H54 (cell line): ENCODE data around the gene TGFA.

Experiments used
- DNase-seq: peaks from one replicate; pipeline ENCODE4 v3.0.0; 2011; ENCODE audit warnings: low spot score, mixed read lengths; ENCODE audit not compliant: insufficient read length
- FAIRE-seq: peaks from 3 replicates; lab custom pipeline; 2011; peaks lifted over from hg19 to GRCh38; lab: Jason Lieb, UNC
- POLR2A ChIP-seq: IDR thresholded peaks from 2 replicates; pipeline ENCODE4 v1.6.1; 2011; ENCODE audit warnings: low read depth, mild to moderate bottlenecking, low read length

Gene TGFA

GRCh38 chr2:70546376-70546775, 7.2 kb downstream of the TGFA start:
- no peak for DNase-seq
- FAIRE-seq: peak; percentile 84
- TF ChIP-seq POLR2A: no peak

GRCh38 chr2:70541481-70542020, 12.1 kb downstream of the TGFA start:
- no peak for TF ChIP-seq POLR2A
- FAIRE-seq (peak; percentile 98), DNase-seq (peak; percentile 38)

- no peak for TF ChIP-seq POLR2A
- no peak for DNase-seq
- no peak for FAIRE-seq
Observed at GRCh38 chr2:70537840-70538239, 15.8 kb downstream of the TGFA start.

GRCh38 chr2:70536517-70537055, 17.0 kb downstream of the TGFA start:
- TF ChIP-seq POLR2A: no peak
- no peak for DNase-seq
- FAIRE-seq: no peak

GRCh38 chr2:70535573-70535972, 18.1 kb downstream of the TGFA start:
- DNase-seq: no peak
- no peak for FAIRE-seq
- TF ChIP-seq POLR2A: no peak

GRCh38 chr2:70534183-70534836, 19.3 kb downstream of the TGFA start:
- no peak for TF ChIP-seq POLR2A
- DNase-seq: no peak
- FAIRE-seq: no peak

- no peak for FAIRE-seq
- TF ChIP-seq POLR2A: no peak
- DNase-seq: no peak
Observed at GRCh38 chr2:70532244-70532935, 21.2 kb downstream of the TGFA start.

- TF ChIP-seq POLR2A: no peak
- DNase-seq: no peak
- FAIRE-seq: no peak
Observed at GRCh38 chr2:70531419-70532086, 22.1 kb downstream of the TGFA start.

- FAIRE-seq (no peak), DNase-seq (no peak)
- TF ChIP-seq POLR2A: no peak
Observed at GRCh38 chr2:70529610-70530009, 24.0 kb downstream of the TGFA start.

GRCh38 chr2:70528929-70529328, 24.7 kb downstream of the TGFA start:
- DNase-seq: no peak
- TF ChIP-seq POLR2A: no peak
- FAIRE-seq: no peak

GRCh38 chr2:70528276-70528675, 25.4 kb downstream of the TGFA start:
- TF ChIP-seq POLR2A: no peak
- DNase-seq (no peak), FAIRE-seq (no peak)

GRCh38 chr2:70527447-70528080, 26.1 kb downstream of the TGFA start:
- DNase-seq (no peak), FAIRE-seq (no peak)
- no peak for TF ChIP-seq POLR2A

- DNase-seq (no peak), FAIRE-seq (no peak)
- no peak for TF ChIP-seq POLR2A
Observed at GRCh38 chr2:70526126-70526525, 27.5 kb downstream of the TGFA start.

- FAIRE-seq (peak; percentile 96), DNase-seq (peak; percentile 77)
- no peak for TF ChIP-seq POLR2A
Observed at GRCh38 chr2:70525032-70525431, 28.6 kb downstream of the TGFA start.
